H1 (cell line): Measurements from ENCODE around the gene PPM1N. TPM values are rescaled to one million over a fixed set of nuclear protein-coding genes. Genes with fewer than 3 reads are reported as not detected.

Experiments used
- EP300 ChIP-seq, 2 experiments: IDR thresholded peaks; 1 replicate in 1 of 2; 2 replicates in 1 of 2; pipeline ENCODE4 v1.6.1; 2011 to 2012; ENCODE audit warnings: low read depth in 2 of 2, low read length in 2 of 2, mild to moderate bottlenecking in 2 of 2, borderline replicate concordance in 1 of 2, inconsistent platforms in 1 of 2, moderate library complexity in 1 of 2
- EZH2 ChIP-seq: fragments of 200-600 bp; sonication (generic); IDR thresholded peaks from 2 replicates; pipeline ENCODE4 v1.7.1; 2012; ENCODE audit warnings: low read depth, mild to moderate bottlenecking, moderate library complexity, low read length, inconsistent platforms; ENCODE audit not compliant: severe bottlenecking
- NANOG ChIP-seq: IDR thresholded peaks from 2 replicates; pipeline ENCODE4 v1.6.1; 2011; ENCODE audit warnings: low read length, low read depth, mild to moderate bottlenecking, inconsistent platforms; ENCODE audit not compliant: insufficient read depth, poor library complexity, severe bottlenecking
- RBBP5 ChIP-seq: IDR thresholded peaks from 2 replicates; pipeline ENCODE4 v1.7.1; 2012; ENCODE audit warnings: low read depth, mild to moderate bottlenecking, inconsistent platforms, low read length, moderate library complexity, borderline replicate concordance
- SIRT6 ChIP-seq: IDR thresholded peaks from one replicate; pipeline ENCODE4 v1.7.1; 2012; ENCODE audit warnings: low read length, inconsistent platforms
- SRF ChIP-seq: IDR thresholded peaks from 2 replicates; pipeline ENCODE4 v1.6.1; 2011; ENCODE audit warnings: mild to moderate bottlenecking, low read depth, low read length, moderate library complexity
- SUZ12 ChIP-seq: fragments of 200-600 bp; sonication (generic); IDR thresholded peaks from 2 replicates; pipeline ENCODE4 v1.6.1; 2012; ENCODE audit warnings: mild to moderate bottlenecking, inconsistent platforms, low read length, moderate library complexity, mixed read lengths
- TAF1 ChIP-seq: IDR thresholded peaks from 2 replicates; pipeline ENCODE4 v1.6.1; 2011; ENCODE audit warnings: mild to moderate bottlenecking, low read depth, low read length
- TAF7 ChIP-seq: optimal IDR thresholded peaks from 2 replicates; pipeline ENCODE3; 2011; ENCODE audit warnings: low read depth, mild to moderate bottlenecking, inconsistent platforms, low read length, moderate library complexity, borderline replicate concordance
- TBP ChIP-seq: IDR thresholded peaks from 2 replicates; pipeline ENCODE4 v1.6.1; 2011; ENCODE audit warnings: low read depth, low read length, improper control_type of control experiment
- YY1 ChIP-seq: IDR thresholded peaks from 2 replicates; pipeline ENCODE4 v1.6.1; 2011; ENCODE audit warnings: low read depth, mild to moderate bottlenecking, low read length
- polyA plus RNA-seq, 7 experiments: library from polyadenylated mRNA; depleted of rRNA in 3 of 7; stranded (reverse) in 5 of 7; unstranded in 2 of 7; fragments of >200 nt in 5 of 7; fragments of 200-250 nt in 2 of 7; gene quantifications; 1 replicate in 5 of 7; 2 replicates in 1 of 7; 4 replicates in 1 of 7; pipeline versions ENCODE4 v1.2.1 to v1.2.3, GENCODE V29; 2011 to 2013; ENCODE audit warnings: missing spikeins in 2 of 7, mixed read lengths in 2 of 7
- total RNA-seq: library from RNA; stranded (reverse); fragmentation: NEBNext Ultra II Directional; extraction: Animal tissue kit (Norgen Biotek cat#: 25700); gene quantifications from 2 replicates; pipeline ENCODE4 v1.2.1, GENCODE V29; 2021
- TF ChIP-seq, protein P1 (sequence below): IDR thresholded peaks from 2 replicates; pipeline ENCODE4 v1.6.1; 2011; ENCODE audit warnings: low read length, improper control_type of control experiment

PPM1N gene
- total and polyA plus RNA-seq, 2 of the 8 experiments (the other 6 are each of a cell fraction or from before 2014, with no cell fraction given), result 12.2 to 14.4 TPM

DNA sequence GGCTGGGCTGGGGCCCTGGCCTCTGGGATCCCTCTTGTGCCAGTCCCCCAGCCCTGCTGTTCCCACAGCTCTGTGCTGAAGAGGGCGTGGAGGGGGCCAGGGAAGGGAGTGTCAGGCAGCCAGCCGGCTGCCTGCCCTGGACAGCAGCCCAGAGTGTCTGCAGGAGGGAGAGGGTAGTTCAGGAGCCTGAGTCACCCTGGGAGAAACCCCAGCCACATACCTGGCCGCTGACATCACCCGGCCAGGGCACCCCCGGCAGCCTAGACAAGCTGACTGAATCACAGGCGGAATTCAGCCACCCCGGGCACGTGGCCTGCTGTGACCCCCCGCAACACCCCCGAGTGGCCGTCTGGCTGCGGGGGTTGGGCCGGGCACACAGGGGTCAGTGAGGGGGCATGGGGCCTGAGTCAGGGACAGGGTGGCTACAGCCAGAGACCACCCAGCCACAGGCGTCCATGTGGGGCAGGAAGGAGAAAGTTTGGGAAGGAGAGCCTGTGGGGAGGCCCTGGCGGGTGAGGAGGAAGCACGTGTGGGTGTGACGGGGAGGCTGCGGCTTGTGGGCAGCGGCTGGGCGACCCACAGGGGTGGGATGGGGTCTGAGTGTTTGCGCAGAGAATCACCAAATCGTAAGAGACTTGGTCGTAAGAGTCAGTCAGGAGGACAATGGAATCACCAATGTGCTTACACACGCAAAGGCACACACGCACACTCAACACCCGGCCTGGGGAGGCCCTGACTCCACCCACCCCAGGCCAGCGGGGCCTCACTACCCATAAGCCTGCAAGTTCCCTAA, 42.3 kb upstream of the PPM1N start (continued):
- no peak for TF ChIP-seq TAF7
- TF ChIP-seq EP300 (IDR thresholded peaks at IDR 0.05; ENCODE audit: borderline replicate concordance in 1 of 2, low read depth in 2 of 2, low read length in 2 of 2), result peak in 1 of 2 experiments; percentile 50; a peak in 1 of 3 replicates
- TF ChIP-seq RBBP5, result peak; percentile 24; the same call in 1 of the 2 replicates
- no peak for TF ChIP-seq NANOG
- TF ChIP-seq TAF1, result 0 out of 2 replicates have a peak, but pooled peaks have one; percentile 24
- TF ChIP-seq SRF, result 0 out of 2 replicates have a peak, but pooled peaks have one; percentile 8
- no peak for TF ChIP-seq EZH2
- peak; percentile 28; the same call in 1 of the 2 replicates for TF ChIP-seq TBP
- no peak for TF ChIP-seq SUZ12
- TF ChIP-seq, protein P1, sequence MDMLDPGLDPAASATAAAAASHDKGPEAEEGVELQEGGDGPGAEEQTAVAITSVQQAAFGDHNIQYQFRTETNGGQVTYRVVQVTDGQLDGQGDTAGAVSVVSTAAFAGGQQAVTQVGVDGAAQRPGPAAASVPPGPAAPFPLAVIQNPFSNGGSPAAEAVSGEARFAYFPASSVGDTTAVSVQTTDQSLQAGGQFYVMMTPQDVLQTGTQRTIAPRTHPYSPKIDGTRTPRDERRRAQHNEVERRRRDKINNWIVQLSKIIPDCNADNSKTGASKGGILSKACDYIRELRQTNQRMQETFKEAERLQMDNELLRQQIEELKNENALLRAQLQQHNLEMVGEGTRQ, result peak; percentile 23; the same call in 1 of the 2 replicates
- TF ChIP-seq YY1, result no peak
- TF ChIP-seq SIRT6, result no peak
